SK-N-SH treated with all-trans-retinoic acid at 6 μM for 48 hours (cell line): Measurements from ENCODE around the gene PHF8.

Source experiments
- ATAC-seq: fragments of 200-7000 bp; cut with Tn5 transposase; 3 replicates; pipeline ENCODE4 v1.9.1; 2020; ENCODE audit warnings: mild to moderate bottlenecking, moderate library complexity
- ARNTL ChIP-seq: fragments of 450-650 bp; formaldehyde crosslinking; IDR thresholded peaks from 2 replicates; pipeline ENCODE4 v1.5.0; 2020; ENCODE audit warnings: low read depth, mild to moderate bottlenecking, moderate library complexity, borderline replicate concordance
- BACH2 ChIP-seq: fragments of 250-450 bp; sonication (Bioruptor Pico); IDR thresholded peaks from 2 replicates; pipeline ENCODE4 v1.9.0; 2021; ENCODE audit warnings: mild to moderate bottlenecking, borderline replicate concordance
- CSDC2 ChIP-seq: fragments of 250-450 bp; sonication (Bioruptor Pico); IDR thresholded peaks from 2 replicates; pipeline ENCODE4 v1.5.0; 2020; ENCODE audit warnings: mild to moderate bottlenecking, moderate library complexity
- ESRRG ChIP-seq: fragments of 250-450 bp; sonication (Bioruptor Pico); IDR thresholded peaks from 2 replicates; pipeline ENCODE4 v1.6.1; 2021; ENCODE audit warnings: mild to moderate bottlenecking
- GLIS3 ChIP-seq: fragments of 250-450 bp; sonication (Bioruptor Pico); IDR thresholded peaks from 2 replicates; pipeline ENCODE4 v1.5.0; 2020; ENCODE audit warnings: mild to moderate bottlenecking, moderate library complexity
- ISL1 ChIP-seq: fragments of 250-450 bp; sonication (Bioruptor Pico); IDR thresholded peaks from 2 replicates; pipeline ENCODE4 v2.1.2; 2022; ENCODE audit warnings: mild to moderate bottlenecking, moderate library complexity
- OSR1 ChIP-seq: fragments of 250-450 bp; sonication (Bioruptor Pico); IDR thresholded peaks from 2 replicates; pipeline ENCODE4 v1.8.0; 2022; ENCODE audit warnings: moderate library complexity, mild to moderate bottlenecking, inconsistent platforms
- PPARA ChIP-seq: fragments of 250-450 bp; sonication (Bioruptor Pico); IDR thresholded peaks from 2 replicates; pipeline ENCODE4 v1.5.0; 2020; ENCODE audit warnings: mild to moderate bottlenecking, borderline replicate concordance
- RARB ChIP-seq: fragments of 250-450 bp; sonication (Bioruptor Pico); IDR thresholded peaks from 2 replicates; pipeline ENCODE4 v1.8.0; 2021; ENCODE audit warnings: mild to moderate bottlenecking, moderate library complexity
- SNAI2 ChIP-seq: fragments of 250-450 bp; sonication (Bioruptor Pico); IDR thresholded peaks from 2 replicates; pipeline ENCODE4 v1.5.0; 2020; ENCODE audit warnings: mild to moderate bottlenecking, moderate library complexity
- TOX ChIP-seq: fragments of 250-450 bp; sonication (Bioruptor Pico); IDR thresholded peaks from 2 replicates; pipeline ENCODE4 v1.8.0; 2021; ENCODE audit warnings: mild to moderate bottlenecking, moderate library complexity, borderline replicate concordance
- ZC3H10 ChIP-seq: fragments of 250-450 bp; sonication (Bioruptor Pico); IDR thresholded peaks from 2 replicates; pipeline ENCODE4 v1.5.1; 2021; ENCODE audit warnings: mild to moderate bottlenecking, moderate library complexity
- ZFP3 ChIP-seq: fragments of 250-450 bp; sonication (Bioruptor Pico); IDR thresholded peaks from 2 replicates; pipeline ENCODE4 v1.5.0; 2020; ENCODE audit warnings: mild to moderate bottlenecking, moderate library complexity
- ZFP30 ChIP-seq: fragments of 450-650 bp; formaldehyde crosslinking; IDR thresholded peaks from 2 replicates; pipeline ENCODE4 v1.5.0; 2022; ENCODE audit warnings: mild to moderate bottlenecking, moderate library complexity
- ZNF565 ChIP-seq: fragments of 450-650 bp; formaldehyde crosslinking; conservative IDR thresholded peaks from 2 replicates; pipeline ENCODE4 v1.5.0; 2020; ENCODE audit warnings: low read depth, mild to moderate bottlenecking, moderate library complexity
- ZNF70 ChIP-seq: fragments of 450-650 bp; formaldehyde crosslinking; IDR thresholded peaks from 2 replicates; pipeline ENCODE4 v1.5.0; 2020; ENCODE audit warnings: mild to moderate bottlenecking, moderate library complexity
- ZNF8 ChIP-seq: fragments of 450-650 bp; formaldehyde crosslinking; IDR thresholded peaks from 2 replicates; pipeline ENCODE4 v1.5.0; 2020; ENCODE audit warnings: mild to moderate bottlenecking, moderate library complexity
- TF ChIP-seq, protein P1 (sequence below): fragments of 250-450 bp; sonication (Bioruptor Pico); IDR thresholded peaks from 2 replicates; pipeline ENCODE4 v1.8.0; 2020; ENCODE audit warnings: mild to moderate bottlenecking, moderate library complexity, borderline replicate concordance
- TF ChIP-seq, protein P2 (sequence below): fragments of 250-450 bp; sonication (Bioruptor Pico); IDR thresholded peaks from 2 replicates; pipeline ENCODE4 v1.5.0; 2020; ENCODE audit warnings: mild to moderate bottlenecking, moderate library complexity
- TF ChIP-seq, protein P3 (sequence below): fragments of 250-450 bp; sonication (Bioruptor Pico); IDR thresholded peaks from 2 replicates; pipeline ENCODE4 v1.5.1; 2020; ENCODE audit warnings: low read depth, mild to moderate bottlenecking, moderate library complexity
- TF ChIP-seq, protein P4 (sequence below): fragments of 250-450 bp; sonication (Bioruptor Pico); IDR thresholded peaks from 2 replicates; pipeline ENCODE4 v1.5.1; 2021; ENCODE audit warnings: mild to moderate bottlenecking, moderate library complexity

The PHF8 gene

DNA sequence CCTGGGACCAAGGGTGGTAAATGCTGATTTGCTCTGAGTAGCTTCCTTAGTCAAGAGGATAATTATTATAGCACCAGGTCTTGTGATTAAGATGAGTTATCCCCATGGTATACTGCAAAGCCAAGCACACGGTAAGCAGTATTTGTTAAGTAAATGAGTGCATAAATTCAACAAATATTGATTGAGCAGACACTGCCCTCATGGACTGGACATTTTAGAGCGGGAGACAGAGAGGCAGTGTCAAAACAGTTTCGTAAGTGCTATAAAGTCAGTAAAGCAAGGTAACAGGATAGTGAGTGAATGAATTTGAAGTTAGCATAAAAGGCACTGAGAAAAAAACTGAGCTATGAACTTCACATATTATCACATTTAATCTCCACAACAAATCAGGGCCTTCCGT is 13.9 kb downstream of the PHF8 start:
- no peak for TF ChIP-seq ARNTL (CRISPR knock-in tag)
- no peak for TF ChIP-seq ZFP3 (CRISPR knock-in tag)
- TF ChIP-seq ESRRG: no peak
- TF ChIP-seq RARB: no peak
- no peak for TF ChIP-seq ZNF8 (CRISPR knock-in tag)
- no peak for TF ChIP-seq SNAI2 (CRISPR knock-in tag)
- TF ChIP-seq, protein P1, sequence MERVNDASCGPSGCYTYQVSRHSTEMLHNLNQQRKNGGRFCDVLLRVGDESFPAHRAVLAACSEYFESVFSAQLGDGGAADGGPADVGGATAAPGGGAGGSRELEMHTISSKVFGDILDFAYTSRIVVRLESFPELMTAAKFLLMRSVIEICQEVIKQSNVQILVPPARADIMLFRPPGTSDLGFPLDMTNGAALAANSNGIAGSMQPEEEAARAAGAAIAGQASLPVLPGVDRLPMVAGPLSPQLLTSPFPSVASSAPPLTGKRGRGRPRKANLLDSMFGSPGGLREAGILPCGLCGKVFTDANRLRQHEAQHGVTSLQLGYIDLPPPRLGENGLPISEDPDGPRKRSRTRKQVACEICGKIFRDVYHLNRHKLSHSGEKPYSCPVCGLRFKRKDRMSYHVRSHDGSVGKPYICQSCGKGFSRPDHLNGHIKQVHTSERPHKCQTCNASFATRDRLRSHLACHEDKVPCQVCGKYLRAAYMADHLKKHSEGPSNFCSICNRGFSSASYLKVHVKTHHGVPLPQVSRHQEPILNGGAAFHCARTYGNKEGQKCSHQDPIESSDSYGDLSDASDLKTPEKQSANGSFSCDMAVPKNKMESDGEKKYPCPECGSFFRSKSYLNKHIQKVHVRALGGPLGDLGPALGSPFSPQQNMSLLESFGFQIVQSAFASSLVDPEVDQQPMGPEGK: no peak
- TF ChIP-seq, protein P2, sequence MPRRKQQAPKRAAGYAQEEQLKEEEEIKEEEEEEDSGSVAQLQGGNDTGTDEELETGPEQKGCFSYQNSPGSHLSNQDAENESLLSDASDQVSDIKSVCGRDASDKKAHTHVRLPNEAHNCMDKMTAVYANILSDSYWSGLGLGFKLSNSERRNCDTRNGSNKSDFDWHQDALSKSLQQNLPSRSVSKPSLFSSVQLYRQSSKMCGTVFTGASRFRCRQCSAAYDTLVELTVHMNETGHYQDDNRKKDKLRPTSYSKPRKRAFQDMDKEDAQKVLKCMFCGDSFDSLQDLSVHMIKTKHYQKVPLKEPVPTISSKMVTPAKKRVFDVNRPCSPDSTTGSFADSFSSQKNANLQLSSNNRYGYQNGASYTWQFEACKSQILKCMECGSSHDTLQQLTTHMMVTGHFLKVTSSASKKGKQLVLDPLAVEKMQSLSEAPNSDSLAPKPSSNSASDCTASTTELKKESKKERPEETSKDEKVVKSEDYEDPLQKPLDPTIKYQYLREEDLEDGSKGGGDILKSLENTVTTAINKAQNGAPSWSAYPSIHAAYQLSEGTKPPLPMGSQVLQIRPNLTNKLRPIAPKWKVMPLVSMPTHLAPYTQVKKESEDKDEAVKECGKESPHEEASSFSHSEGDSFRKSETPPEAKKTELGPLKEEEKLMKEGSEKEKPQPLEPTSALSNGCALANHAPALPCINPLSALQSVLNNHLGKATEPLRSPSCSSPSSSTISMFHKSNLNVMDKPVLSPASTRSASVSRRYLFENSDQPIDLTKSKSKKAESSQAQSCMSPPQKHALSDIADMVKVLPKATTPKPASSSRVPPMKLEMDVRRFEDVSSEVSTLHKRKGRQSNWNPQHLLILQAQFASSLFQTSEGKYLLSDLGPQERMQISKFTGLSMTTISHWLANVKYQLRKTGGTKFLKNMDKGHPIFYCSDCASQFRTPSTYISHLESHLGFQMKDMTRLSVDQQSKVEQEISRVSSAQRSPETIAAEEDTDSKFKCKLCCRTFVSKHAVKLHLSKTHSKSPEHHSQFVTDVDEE (CRISPR knock-in tag): no peak
- TF ChIP-seq, protein P3, sequence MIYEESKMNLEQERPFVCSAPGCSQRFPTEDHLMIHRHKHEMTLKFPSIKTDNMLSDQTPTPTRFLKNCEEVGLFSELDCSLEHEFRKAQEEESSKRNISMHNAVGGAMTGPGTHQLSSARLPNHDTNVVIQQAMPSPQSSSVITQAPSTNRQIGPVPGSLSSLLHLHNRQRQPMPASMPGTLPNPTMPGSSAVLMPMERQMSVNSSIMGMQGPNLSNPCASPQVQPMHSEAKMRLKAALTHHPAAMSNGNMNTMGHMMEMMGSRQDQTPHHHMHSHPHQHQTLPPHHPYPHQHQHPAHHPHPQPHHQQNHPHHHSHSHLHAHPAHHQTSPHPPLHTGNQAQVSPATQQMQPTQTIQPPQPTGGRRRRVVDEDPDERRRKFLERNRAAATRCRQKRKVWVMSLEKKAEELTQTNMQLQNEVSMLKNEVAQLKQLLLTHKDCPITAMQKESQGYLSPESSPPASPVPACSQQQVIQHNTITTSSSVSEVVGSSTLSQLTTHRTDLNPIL (CRISPR knock-in tag): no peak
- no peak for TF ChIP-seq ZNF70
- TF ChIP-seq GLIS3 (CRISPR knock-in tag): no peak
- TF ChIP-seq, all 23 proteins: peak for 0

DNA sequence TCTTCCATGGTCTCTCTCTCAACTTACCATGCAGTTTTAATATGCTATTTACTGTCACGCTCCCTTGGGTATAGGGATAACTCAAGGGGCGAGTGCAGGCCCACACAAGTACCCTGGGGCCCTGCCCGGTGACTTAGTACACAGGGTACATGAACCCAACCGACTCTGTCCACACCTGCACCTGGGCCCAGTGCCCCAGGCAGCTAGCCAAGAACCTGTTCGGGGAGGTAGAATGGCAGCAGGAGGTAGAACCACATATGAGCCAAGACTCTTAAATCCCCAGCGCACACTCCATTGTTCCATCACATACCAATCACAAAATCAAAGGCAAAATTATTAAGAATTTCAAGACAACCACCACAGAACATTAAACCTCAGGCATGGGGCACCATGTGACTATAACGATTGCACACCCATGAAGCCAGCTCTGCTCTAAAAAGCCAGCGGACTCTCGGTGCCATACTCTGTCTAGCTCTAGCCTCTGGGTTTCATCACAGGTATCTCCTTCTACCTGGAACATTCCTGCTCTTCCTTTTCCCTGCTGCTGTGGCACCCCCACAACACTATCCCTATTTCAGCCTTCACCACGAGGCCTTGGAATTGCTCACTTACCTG is 14.6 kb downstream of the PHF8 start:
- TF ChIP-seq ISL1 (CRISPR knock-in tag): no peak
- TF ChIP-seq RARB: no peak
- no peak for TF ChIP-seq BACH2 (CRISPR knock-in tag)
- TF ChIP-seq ZC3H10: no peak
- TF ChIP-seq ESRRG: no peak
- TF ChIP-seq, protein P1: no peak
- TF ChIP-seq, protein P2 (CRISPR knock-in tag): no peak
- TF ChIP-seq ZNF8 (CRISPR knock-in tag): no peak
- no peak for TF ChIP-seq ZFP3 (CRISPR knock-in tag)
- no peak for TF ChIP-seq TOX (CRISPR knock-in tag)
- TF ChIP-seq OSR1 (CRISPR knock-in tag): no peak
- TF ChIP-seq, protein P4, sequence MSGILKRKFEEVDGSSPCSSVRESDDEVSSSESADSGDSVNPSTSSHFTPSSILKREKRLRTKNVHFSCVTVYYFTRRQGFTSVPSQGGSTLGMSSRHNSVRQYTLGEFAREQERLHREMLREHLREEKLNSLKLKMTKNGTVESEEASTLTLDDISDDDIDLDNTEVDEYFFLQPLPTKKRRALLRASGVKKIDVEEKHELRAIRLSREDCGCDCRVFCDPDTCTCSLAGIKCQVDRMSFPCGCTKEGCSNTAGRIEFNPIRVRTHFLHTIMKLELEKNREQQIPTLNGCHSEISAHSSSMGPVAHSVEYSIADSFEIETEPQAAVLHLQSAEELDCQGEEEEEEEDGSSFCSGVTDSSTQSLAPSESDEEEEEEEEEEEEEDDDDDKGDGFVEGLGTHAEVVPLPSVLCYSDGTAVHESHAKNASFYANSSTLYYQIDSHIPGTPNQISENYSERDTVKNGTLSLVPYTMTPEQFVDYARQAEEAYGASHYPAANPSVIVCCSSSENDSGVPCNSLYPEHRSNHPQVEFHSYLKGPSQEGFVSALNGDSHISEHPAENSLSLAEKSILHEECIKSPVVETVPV (CRISPR knock-in tag): no peak
- TF ChIP-seq, protein P3 (CRISPR knock-in tag): no peak
- no peak for TF ChIP-seq CSDC2 (CRISPR knock-in tag)
- no peak for TF ChIP-seq ZNF565 (CRISPR knock-in tag)
- no peak for TF ChIP-seq ZFP30
- no peak for TF ChIP-seq PPARA (CRISPR knock-in tag)
- no peak for TF ChIP-seq ARNTL (CRISPR knock-in tag)
- no peak for TF ChIP-seq SNAI2 (CRISPR knock-in tag)
- TF ChIP-seq, all 23 proteins: peak for 0
- no peak for ATAC-seq

More for the DNA sequence above, 13.9 kb downstream of the PHF8 start:
- no peak for ATAC-seq
